ENCODE measurements around the gene SLC44A1.

SLC44A1 gene

DNA sequence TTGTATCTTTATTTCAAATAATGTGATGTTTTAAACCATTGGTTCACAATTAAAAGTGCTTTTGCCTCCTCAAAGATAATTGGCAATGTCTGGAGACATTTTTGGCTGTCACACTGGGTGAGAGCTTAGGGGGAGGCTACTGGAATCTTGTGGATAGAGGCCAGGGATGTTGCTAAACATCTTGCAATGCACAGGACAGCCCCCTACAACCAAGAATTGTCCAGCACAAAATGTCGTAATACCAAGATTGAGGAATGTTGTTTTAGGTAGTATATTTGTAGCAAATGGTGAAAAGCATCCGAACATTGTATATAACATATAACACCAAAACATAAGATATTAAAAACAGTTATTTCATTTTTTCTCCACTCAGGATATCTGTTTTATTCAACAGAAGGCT is 99.8 kb downstream of the SLC44A1 start:
- no peak for DNase-seq

DNA sequence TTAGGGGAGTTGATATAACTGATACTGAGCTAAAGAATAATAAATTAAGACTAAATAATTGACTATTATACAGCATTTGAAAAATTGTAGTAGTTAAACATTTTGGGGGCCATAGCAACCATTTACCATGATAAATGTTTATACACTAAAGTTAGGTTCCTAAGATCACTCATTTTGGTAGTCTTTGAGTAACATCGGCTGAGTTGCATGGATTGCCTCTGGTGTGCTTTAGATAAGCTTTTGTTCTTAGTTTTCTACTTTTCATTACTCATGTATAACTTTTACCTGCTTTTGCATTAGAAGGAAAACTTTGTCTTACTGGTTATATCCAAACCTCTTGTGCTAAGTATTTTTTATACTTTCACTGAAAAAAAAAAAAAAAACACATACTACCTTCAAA is 101.2 kb downstream of the SLC44A1 start:
- DNase-seq = no peak

DNA sequence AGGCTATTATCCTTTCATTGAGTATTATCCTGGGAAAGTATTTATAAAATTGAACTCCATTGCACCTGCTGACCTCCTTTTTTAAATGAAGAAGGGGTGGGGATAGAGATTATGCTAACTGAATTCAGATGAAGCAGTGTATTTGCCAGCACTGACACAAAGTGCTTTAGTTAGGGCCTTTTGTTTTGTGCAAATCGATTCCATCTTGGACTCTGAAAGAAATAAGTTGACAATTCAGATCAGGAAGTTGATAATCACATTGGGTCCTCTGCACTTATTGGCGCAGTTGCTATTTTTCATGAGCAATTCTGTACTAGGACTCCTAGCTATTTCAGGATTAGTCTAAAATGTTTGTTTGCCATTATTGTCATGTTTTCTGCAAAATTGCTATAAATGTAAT is 101.8 kb downstream of the SLC44A1 start:
- DNase-seq = no peak

GRCh38 chr9:105354448-105354847 is 110.0 kb downstream of the SLC44A1 start:
- no peak for DNase-seq

DNA sequence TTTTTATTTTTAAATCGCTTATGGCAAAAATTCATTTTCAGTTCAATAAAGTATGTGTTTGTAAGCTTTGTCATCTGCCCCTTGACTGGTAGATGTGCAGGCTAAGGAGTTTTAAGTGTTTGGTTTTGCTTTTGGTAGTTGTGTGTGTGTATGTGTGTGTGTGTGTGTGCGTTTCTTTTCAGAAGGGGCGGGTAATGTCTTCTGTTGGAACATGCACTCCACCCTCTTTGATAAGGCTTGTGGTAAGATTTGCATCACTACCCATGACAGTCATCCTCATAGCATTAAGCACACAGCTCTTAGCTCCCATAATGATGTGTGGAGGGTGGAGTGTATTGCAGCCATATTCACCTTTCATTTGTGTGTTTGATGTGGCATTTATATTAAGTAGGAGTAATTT is 111.3 kb downstream of the SLC44A1 start:
- DNase-seq = peak; percentile 27

DNA sequence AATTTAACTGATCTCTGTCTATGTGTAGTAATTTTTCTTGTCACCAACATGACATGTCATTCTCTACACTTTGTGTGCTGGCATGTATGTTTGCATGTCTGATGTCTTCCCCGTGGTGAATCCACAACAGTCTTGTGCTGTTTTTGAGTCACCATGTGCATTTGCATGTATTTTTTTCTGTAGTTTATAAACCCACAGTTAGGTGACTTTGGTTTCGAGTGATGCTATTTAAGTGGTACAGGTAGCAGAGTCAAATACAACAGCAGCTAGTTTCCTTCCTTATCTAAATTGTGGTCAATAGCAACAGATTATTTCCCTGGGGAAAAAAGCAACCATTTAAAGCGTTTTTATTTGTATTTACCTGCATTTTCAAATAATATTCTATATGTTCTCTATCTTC is 113.5 kb downstream of the SLC44A1 start:
- DNase-seq = no peak

GRCh38 chr9:105359892-105360291 is 115.4 kb downstream of the SLC44A1 start:
- DNase-seq = no peak

DNA sequence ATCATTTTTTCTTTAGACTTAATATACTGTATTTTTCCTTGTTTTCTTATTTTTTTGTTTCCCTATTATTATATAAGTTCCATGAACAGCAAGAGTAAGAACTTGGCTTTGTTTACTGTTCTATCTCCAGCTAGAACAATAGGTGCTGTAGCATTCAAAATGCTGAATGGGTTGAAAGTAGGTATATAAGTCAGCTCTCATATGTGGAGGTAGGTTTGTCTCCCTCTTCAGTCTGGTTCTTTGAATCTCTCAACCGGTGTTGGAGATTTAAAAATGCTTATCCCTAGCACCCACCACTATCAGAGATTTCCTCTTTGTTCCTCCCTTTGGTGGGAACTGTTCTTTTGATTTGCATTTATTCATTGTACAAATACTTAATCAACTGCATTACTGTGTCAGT is 115.9 kb downstream of the SLC44A1 start:
- DNase-seq = no peak

DNA sequence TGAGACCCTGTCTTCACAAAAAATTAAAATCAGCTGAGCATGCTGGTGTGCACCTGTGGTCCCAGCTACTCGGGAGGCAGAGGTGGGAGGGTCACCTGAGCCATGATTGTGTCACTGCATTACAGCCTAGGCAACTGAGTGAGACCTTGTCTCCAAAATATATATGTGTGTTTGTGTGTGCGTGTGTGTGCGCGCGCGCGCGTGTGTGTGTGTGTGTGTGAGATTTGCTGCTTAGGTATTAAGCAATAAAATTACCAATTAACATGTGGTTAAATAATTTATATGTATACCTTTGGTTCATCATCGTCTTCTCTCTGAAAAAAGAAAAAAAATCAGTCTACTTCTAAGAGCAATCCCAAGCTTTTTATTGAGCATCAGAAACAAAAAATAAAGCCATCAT is 117.4 kb downstream of the SLC44A1 start:
- no peak for DNase-seq

GRCh38 chr9:105362470-105362869 is 118.0 kb downstream of the SLC44A1 start:
- DNase-seq = no peak

DNA sequence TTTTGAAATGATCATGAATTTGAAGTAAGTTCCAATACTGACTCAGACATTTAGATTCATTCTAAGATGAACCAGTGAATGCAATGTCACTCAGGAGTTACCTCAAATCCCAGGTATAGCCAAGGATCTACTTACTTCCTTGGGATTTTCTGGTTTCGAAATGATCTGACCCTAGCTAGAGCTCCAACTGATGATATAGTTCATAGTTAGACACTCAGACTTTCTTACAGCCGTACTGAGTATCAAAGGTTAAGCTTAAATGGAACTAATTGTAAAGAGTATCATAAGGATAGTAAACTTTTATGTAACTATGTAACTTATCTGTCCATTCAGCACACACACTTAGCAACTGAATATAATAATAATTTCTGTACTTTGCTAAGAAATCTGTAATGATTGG is 119.4 kb downstream of the SLC44A1 start:
- no peak for DNase-seq

GRCh38 chr9:105369911-105370310 is 125.5 kb downstream of the SLC44A1 start:
- DNase-seq = no peak

- DNase-seq = no peak
Observed at GRCh38 chr9:105373723-105374122, 129.3 kb downstream of the SLC44A1 start.

GRCh38 chr9:105375323-105375722 is 130.9 kb downstream of the SLC44A1 start:
- no peak for DNase-seq

DNA sequence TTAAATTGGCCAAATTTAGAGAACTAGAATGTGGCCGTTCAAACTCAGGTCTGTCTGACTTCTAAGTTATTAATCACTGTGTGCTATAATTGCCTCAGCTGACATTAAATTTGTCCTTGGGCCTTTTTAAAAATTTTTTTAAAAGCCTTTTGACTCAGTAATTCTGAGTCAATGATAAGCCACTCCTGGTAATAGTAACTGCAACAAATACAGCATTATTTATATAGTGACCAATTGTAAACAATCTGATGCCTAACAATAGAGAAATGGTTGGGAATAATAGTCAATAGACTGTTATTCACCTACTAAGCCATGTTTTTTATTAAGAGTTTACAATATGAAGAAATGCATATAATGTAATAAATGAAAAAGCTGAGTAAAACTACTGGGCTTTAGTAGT is 132.4 kb downstream of the SLC44A1 start:
- no peak for DNase-seq

GRCh38 chr9:105385381-105385985 is 141.0 kb downstream of the SLC44A1 start:
- DNase-seq = peak; percentile 41

GRCh38 chr9:105389796-105390195 is 145.3 kb downstream of the SLC44A1 start:
- no peak for DNase-seq

- no peak for DNase-seq
Observed at GRCh38 chr9:105390871-105391270, 146.4 kb downstream of the SLC44A1 start.

DNA sequence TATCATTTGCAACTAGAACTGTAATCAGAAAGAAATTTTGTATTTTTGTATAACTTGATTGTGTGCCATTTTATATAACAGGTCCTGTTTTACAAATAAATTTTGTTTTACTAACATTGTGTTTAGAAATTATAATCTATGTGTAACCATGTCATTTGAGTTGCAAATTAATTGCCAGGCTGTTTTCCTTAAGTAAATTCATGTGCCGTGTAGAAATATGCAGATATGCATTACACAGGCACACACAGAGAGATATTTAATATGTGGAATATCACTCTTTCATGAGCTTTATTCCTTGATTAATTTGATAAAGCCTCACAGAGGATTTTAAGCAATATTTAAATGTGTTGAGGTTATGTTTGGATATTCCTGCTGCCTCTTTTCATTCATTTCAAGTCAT is 146.8 kb downstream of the SLC44A1 start:
- DNase-seq = no peak

- DNase-seq = no peak
Observed at GRCh38 chr9:105392531-105392930, 148.1 kb downstream of the SLC44A1 start.

- DNase-seq = no peak
Observed at GRCh38 chr9:105393576-105394344, 149.3 kb downstream of the SLC44A1 start.

DNA sequence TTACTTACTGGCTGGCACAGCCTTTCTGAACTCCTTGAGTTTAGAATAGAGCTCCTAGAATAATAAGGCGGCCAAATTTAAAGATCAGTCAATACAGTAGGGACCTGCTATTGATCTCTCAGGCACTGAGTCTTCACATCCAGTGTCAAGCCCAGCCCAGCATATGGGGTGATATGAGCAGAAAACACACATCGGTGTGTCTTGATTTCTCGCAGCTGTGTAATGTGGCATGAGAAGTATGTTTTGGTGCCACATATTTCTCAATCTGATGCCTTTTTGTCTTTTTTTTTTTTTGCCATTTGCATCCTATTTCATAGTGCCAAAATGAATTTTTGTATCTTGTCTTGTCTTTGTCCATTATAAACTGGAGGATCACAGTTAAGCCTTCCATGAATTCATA is 152.0 kb downstream of the SLC44A1 start:
- DNase-seq = no peak

GRCh38 chr9:105396901-105397300 is 152.4 kb downstream of the SLC44A1 start:
- DNase-seq = no peak

GRCh38 chr9:105399117-105399516 is 154.7 kb downstream of the SLC44A1 start:
- DNase-seq = no peak

DNA sequence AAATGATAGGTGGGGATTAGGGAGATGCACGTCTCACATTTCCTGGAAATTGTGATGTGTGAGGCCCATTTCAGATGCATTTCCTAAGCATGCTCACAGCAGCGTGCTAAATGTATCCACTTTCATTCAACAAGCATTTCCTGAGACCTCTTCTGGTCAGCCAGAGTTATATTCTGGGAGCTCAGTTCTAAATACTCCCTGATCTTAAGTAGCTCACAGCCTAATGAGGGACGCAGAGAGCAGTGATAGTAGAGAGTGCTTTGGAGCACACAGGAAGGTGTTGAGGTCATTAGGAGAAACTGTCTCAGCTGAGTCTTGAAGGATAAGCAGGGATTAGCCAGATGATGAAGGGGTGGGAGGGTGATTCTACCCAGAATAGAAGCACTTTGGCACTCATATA is 157.2 kb downstream of the SLC44A1 start:
- no peak for DNase-seq
